K562 (cell line): ENCODE results near the gene VEGFA. TPM values are rescaled to one million over a fixed set of nuclear protein-coding genes. Genes with fewer than 3 reads are reported as not detected.

Source experiments
- CEBPB ChIP-seq: fragments of 450-650 bp; IDR thresholded peaks from 2 replicates; pipeline ENCODE4 v1.6.1; 2016; ENCODE audit warnings: missing genetic modification characterization, missing compliant biosample characterization
- KHSRP ChIP-seq: fragments of 450-650 bp; IDR thresholded peaks from 2 replicates; pipeline ENCODE4 v1.6.1; 2017
- KLF16 ChIP-seq: IDR thresholded peaks from 2 replicates; pipeline ENCODE4 v1.6.1; 2016; ENCODE audit warnings: antibody characterized with exemption
- MYC ChIP-seq, 2 experiments: fragments of 250-450 bp in 1 of 2; sonication (Bioruptor Pico) in 1 of 2; IDR thresholded peaks; 2 replicates each; pipeline versions ENCODE4 v1.5.1 to v1.6.1; 2012 to 2021; ENCODE audit warnings: low read depth in 2 of 2, borderline replicate concordance in 1 of 2, improper control_type of control experiment in 1 of 2, low read length in 1 of 2, mild to moderate bottlenecking in 1 of 2, moderate library complexity in 1 of 2
- TAF1 ChIP-seq: IDR thresholded peaks from 2 replicates; pipeline ENCODE4 v1.6.1; 2011; ENCODE audit warnings: mild to moderate bottlenecking, low read length, moderate library complexity; ENCODE audit not compliant: insufficient read depth, control insufficient read depth, severe bottlenecking; ENCODE audit errors: extremely low read depth
- TCFL5 ChIP-seq: fragments of 250-450 bp; sonication (Bioruptor Pico); conservative IDR thresholded peaks from 2 replicates; pipeline ENCODE4 v1.6.1; 2021; ENCODE audit warnings: mild to moderate bottlenecking, moderate library complexity, matching md5 sums
- TOE1 ChIP-seq, 2 experiments: fragments of 450-650 bp in 1 of 2; sonication (generic) in 1 of 2; formaldehyde crosslinking in 1 of 2; IDR thresholded peaks; 2 replicates each; pipeline versions ENCODE4 v1.7.1 to v1.8.0; 2016 to 2022; ENCODE audit warnings: borderline replicate concordance in 2 of 2, mild to moderate bottlenecking in 2 of 2, antibody characterized with exemption in 1 of 2, inconsistent platforms in 1 of 2, low read depth in 1 of 2, missing genetic modification reagents in 1 of 2, moderate library complexity in 1 of 2
- U2AF2 ChIP-seq: fragments of 200-400 bp; formaldehyde crosslinking; optimal IDR thresholded peaks from 2 replicates; pipeline ENCODE3; 2017; ENCODE audit warnings: low read depth, mild to moderate bottlenecking, low read length
- ZNF212 ChIP-seq: fragments of 450-650 bp; formaldehyde crosslinking; IDR thresholded peaks from 2 replicates; pipeline ENCODE4 v1.4.0; 2020; ENCODE audit warnings: mild to moderate bottlenecking
- ZNF699 ChIP-seq: fragments of 250-450 bp; sonication (Bioruptor Pico); IDR thresholded peaks from 2 replicates; pipeline ENCODE4 v1.8.0; 2021; ENCODE audit warnings: mild to moderate bottlenecking, moderate library complexity; ENCODE audit not compliant: insufficient replicate concordance
- polyA plus RNA-seq, 8 experiments: library from polyadenylated mRNA; depleted of rRNA in 4 of 8; stranded (reverse) in 5 of 8; unstranded in 3 of 8; fragments of >200 nt; fragmentation: Nextera tagmentation in 2 of 8; fragmentation: Illumina TruSeq in 1 of 8; extraction: Ambion mirVana in 2 of 8; extraction: Trizol in 1 of 8; gene quantifications; 2 replicates each; pipeline versions ENCODE4 v1.2.1 to v1.2.3, GENCODE V29; 2011 to 2014; ENCODE audit warnings: inconsistent platforms in 1 of 8, missing spikeins in 1 of 8
- total RNA-seq, 7 experiments: library from RNA; depleted of rRNA in 6 of 7; stranded (reverse); fragments of >200 nt in 6 of 7; fragmentation: Illumina TruSeq in 2 of 7; extraction: Trizol in 2 of 7; gene quantifications; 2 replicates each; pipeline versions ENCODE4 v1.2.1 to v1.2.3, GENCODE V29; 2011 to 2021; ENCODE audit warnings: low replicate concordance in 1 of 7
- TF ChIP-seq, protein P1 (sequence below): sonication (generic); formaldehyde crosslinking; IDR thresholded peaks from 2 replicates; pipeline ENCODE4 v1.8.0; 2023; ENCODE audit warnings: missing genetic modification reagents, mild to moderate bottlenecking, borderline replicate concordance
- TF ChIP-seq, protein P2 (sequence below): fragments of 200-800 bp; sonication (Bioruptor generic); IDR thresholded peaks from 2 replicates; pipeline ENCODE4 v1.6.1; 2016; ENCODE audit warnings: missing genetic modification characterization, missing compliant biosample characterization
- TF ChIP-seq, protein P3 (sequence below): fragments of 450-650 bp; IDR thresholded peaks from 2 replicates; pipeline ENCODE4 v1.6.1; 2016; ENCODE audit warnings: borderline replicate concordance

The VEGFA gene
- total and polyA plus RNA-seq, 9 of the 15 experiments (the other 6 are each of a cell fraction or from before 2014, with no cell fraction given): 14.0 to 271 (median 124) TPM

DNA sequence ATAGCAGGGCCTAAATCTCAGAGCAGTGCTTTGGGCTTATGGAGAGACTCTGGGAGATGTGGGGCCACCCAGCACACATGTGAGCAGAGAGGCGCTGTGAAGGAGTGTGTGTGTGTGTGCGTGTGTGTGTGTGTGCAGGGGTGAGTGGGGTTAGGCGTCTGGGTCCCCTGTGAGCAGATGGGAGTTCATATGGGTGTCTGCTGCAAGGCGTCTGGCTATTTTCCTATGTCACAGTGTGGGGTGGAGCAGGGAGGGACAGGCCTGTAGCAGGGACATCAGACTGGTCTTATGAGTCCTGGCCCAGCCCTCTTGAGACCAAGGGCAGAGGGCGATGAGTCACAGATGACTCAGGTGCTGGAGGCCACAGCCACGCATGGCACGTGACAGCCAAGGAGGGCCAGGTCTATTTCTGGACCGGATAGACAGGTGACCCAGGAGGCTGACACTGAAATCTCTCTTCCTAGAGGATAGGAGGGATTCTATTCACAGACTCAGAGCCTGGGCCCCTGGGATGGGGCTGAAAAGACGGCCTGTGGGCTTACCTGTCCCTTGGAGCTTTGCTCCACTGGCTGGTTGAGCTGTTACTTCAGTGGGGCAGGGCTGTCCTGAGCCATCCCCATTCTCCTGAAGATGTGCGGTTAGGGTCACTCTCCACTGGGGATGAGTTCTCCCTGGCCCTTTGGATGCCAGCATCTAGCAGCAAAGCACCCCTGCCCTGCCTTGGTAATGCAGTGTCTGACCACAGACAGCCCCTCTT is 28.9 kb downstream of the VEGFA start (continued):
- TF ChIP-seq, protein P1, sequence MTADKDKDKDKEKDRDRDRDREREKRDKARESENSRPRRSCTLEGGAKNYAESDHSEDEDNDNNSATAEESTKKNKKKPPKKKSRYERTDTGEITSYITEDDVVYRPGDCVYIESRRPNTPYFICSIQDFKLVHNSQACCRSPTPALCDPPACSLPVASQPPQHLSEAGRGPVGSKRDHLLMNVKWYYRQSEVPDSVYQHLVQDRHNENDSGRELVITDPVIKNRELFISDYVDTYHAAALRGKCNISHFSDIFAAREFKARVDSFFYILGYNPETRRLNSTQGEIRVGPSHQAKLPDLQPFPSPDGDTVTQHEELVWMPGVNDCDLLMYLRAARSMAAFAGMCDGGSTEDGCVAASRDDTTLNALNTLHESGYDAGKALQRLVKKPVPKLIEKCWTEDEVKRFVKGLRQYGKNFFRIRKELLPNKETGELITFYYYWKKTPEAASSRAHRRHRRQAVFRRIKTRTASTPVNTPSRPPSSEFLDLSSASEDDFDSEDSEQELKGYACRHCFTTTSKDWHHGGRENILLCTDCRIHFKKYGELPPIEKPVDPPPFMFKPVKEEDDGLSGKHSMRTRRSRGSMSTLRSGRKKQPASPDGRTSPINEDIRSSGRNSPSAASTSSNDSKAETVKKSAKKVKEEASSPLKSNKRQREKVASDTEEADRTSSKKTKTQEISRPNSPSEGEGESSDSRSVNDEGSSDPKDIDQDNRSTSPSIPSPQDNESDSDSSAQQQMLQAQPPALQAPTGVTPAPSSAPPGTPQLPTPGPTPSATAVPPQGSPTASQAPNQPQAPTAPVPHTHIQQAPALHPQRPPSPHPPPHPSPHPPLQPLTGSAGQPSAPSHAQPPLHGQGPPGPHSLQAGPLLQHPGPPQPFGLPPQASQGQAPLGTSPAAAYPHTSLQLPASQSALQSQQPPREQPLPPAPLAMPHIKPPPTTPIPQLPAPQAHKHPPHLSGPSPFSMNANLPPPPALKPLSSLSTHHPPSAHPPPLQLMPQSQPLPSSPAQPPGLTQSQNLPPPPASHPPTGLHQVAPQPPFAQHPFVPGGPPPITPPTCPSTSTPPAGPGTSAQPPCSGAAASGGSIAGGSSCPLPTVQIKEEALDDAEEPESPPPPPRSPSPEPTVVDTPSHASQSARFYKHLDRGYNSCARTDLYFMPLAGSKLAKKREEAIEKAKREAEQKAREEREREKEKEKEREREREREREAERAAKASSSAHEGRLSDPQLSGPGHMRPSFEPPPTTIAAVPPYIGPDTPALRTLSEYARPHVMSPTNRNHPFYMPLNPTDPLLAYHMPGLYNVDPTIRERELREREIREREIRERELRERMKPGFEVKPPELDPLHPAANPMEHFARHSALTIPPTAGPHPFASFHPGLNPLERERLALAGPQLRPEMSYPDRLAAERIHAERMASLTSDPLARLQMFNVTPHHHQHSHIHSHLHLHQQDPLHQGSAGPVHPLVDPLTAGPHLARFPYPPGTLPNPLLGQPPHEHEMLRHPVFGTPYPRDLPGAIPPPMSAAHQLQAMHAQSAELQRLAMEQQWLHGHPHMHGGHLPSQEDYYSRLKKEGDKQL (CRISPR knock-in tag): no peak
- TF ChIP-seq KLF16: no peak
- no peak for TF ChIP-seq ZNF212 (CRISPR knock-in tag)
- TF ChIP-seq, protein P2, sequence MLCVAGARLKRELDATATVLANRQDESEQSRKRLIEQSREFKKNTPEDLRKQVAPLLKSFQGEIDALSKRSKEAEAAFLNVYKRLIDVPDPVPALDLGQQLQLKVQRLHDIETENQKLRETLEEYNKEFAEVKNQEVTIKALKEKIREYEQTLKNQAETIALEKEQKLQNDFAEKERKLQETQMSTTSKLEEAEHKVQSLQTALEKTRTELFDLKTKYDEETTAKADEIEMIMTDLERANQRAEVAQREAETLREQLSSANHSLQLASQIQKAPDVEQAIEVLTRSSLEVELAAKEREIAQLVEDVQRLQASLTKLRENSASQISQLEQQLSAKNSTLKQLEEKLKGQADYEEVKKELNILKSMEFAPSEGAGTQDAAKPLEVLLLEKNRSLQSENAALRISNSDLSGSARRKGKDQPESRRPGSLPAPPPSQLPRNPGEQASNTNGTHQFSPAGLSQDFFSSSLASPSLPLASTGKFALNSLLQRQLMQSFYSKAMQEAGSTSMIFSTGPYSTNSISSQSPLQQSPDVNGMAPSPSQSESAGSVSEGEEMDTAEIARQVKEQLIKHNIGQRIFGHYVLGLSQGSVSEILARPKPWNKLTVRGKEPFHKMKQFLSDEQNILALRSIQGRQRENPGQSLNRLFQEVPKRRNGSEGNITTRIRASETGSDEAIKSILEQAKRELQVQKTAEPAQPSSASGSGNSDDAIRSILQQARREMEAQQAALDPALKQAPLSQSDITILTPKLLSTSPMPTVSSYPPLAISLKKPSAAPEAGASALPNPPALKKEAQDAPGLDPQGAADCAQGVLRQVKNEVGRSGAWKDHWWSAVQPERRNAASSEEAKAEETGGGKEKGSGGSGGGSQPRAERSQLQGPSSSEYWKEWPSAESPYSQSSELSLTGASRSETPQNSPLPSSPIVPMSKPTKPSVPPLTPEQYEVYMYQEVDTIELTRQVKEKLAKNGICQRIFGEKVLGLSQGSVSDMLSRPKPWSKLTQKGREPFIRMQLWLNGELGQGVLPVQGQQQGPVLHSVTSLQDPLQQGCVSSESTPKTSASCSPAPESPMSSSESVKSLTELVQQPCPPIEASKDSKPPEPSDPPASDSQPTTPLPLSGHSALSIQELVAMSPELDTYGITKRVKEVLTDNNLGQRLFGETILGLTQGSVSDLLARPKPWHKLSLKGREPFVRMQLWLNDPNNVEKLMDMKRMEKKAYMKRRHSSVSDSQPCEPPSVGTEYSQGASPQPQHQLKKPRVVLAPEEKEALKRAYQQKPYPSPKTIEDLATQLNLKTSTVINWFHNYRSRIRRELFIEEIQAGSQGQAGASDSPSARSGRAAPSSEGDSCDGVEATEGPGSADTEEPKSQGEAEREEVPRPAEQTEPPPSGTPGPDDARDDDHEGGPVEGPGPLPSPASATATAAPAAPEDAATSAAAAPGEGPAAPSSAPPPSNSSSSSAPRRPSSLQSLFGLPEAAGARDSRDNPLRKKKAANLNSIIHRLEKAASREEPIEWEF (CRISPR knock-in tag): no peak
- TF ChIP-seq TCFL5 (CRISPR knock-in tag): no peak
- peak; percentile 96 for TF ChIP-seq TOE1 (IDR thresholded peaks at IDR 0.05; ENCODE audit: borderline replicate concordance)
- no peak for TF ChIP-seq TOE1 (CRISPR knock-in tag; IDR thresholded peaks at IDR 0.05; ENCODE audit: borderline replicate concordance, low read depth)
- TF ChIP-seq KHSRP: no peak
- no peak for TF ChIP-seq U2AF2
- no peak for TF ChIP-seq ZNF699 (CRISPR knock-in tag)
- TF ChIP-seq, protein P3, sequence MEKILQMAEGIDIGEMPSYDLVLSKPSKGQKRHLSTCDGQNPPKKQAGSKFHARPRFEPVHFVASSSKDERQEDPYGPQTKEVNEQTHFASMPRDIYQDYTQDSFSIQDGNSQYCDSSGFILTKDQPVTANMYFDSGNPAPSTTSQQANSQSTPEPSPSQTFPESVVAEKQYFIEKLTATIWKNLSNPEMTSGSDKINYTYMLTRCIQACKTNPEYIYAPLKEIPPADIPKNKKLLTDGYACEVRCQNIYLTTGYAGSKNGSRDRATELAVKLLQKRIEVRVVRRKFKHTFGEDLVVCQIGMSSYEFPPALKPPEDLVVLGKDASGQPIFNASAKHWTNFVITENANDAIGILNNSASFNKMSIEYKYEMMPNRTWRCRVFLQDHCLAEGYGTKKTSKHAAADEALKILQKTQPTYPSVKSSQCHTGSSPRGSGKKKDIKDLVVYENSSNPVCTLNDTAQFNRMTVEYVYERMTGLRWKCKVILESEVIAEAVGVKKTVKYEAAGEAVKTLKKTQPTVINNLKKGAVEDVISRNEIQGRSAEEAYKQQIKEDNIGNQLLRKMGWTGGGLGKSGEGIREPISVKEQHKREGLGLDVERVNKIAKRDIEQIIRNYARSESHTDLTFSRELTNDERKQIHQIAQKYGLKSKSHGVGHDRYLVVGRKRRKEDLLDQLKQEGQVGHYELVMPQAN: no peak; the same call in 1 of the 2 replicates
- no peak for TF ChIP-seq TAF1
- peak; percentile 71 for TF ChIP-seq MYC (IDR thresholded peaks at IDR 0.05; ENCODE audit: low read depth, low read length)
- TF ChIP-seq MYC (CRISPR knock-in tag; IDR thresholded peaks at IDR 0.05; ENCODE audit: borderline replicate concordance, low read depth): no peak
- TF ChIP-seq CEBPB (tag): no peak
